GM12874 (cell line): ENCODE data around the gene RRP15.

ENCODE experiments used
- TF ChIP-seq, protein P1 (sequence below): IDR thresholded peaks from 2 replicates; pipeline ENCODE4 v1.5.1; 2011; ENCODE audit warnings: low read depth, mild to moderate bottlenecking, control low read depth, low read length, moderate library complexity; ENCODE audit not compliant: insufficient read depth

Gene RRP15

DNA sequence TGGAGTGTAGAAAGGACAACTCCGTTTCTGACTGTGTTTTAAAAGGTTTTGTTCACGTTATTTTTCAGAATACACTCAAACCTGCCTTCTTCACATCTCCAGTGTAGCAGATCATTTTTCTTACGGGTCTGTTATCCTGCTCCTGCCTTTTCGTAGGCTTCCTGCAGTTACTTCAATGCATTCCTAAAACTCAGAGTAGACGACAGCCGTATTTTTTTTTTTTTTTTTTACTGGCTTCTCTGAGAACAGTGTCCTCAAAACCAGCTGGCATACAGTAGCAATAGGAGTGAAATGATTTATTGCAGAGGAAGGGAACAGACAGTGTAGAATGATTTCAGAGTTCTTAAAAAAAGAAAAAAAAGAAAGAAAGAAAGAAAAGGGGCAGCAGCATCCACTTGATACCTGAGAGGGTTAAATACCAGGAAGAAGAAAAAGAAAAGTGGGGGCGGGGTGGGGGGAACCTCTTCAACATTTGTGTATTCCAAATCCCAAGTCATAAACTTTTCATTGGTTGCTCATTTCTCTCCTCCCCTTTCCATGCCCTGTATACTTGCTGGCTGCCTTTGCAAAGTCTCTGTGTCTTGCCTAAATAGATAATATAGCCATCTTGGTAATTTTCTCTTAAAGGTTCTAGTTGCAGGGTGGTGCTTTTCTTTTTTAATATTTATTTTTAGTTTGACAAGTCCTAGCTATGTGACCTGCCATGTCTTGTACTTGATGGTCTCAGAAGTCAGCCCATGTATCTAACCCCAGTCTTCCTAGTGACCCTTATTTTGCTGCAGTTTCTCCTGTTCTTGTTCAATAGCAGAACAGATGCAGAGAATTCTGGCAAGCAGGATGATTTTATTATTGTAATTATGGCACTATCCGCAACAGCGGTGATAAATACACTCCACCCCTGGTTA, 62.9 kb downstream of the RRP15 start:
- TF ChIP-seq, protein P1, sequence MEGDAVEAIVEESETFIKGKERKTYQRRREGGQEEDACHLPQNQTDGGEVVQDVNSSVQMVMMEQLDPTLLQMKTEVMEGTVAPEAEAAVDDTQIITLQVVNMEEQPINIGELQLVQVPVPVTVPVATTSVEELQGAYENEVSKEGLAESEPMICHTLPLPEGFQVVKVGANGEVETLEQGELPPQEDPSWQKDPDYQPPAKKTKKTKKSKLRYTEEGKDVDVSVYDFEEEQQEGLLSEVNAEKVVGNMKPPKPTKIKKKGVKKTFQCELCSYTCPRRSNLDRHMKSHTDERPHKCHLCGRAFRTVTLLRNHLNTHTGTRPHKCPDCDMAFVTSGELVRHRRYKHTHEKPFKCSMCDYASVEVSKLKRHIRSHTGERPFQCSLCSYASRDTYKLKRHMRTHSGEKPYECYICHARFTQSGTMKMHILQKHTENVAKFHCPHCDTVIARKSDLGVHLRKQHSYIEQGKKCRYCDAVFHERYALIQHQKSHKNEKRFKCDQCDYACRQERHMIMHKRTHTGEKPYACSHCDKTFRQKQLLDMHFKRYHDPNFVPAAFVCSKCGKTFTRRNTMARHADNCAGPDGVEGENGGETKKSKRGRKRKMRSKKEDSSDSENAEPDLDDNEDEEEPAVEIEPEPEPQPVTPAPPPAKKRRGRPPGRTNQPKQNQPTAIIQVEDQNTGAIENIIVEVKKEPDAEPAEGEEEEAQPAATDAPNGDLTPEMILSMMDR: no peak

DNA sequence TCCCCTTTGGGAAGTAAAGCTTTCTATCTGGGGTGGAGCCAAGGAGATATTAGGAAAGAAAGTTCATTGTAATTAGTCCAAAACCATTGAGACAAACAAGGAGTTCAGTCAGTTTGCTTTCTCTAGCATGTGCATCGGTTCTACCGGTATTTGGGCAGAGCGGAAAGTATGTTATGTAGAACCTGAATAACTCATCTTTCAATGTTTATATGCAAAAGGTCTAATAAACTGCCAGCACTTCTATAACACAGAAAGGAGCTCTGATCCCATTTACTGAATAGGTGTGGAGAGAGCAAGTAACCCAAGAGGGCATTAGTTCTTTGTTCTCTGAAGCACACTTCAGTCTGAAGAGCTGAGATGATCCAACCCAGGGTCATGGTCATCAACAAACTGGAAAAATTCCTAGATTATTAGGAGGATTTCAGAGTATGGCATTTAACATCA, 63.6 kb downstream of the RRP15 start:
- TF ChIP-seq, protein P1: no peak

DNA sequence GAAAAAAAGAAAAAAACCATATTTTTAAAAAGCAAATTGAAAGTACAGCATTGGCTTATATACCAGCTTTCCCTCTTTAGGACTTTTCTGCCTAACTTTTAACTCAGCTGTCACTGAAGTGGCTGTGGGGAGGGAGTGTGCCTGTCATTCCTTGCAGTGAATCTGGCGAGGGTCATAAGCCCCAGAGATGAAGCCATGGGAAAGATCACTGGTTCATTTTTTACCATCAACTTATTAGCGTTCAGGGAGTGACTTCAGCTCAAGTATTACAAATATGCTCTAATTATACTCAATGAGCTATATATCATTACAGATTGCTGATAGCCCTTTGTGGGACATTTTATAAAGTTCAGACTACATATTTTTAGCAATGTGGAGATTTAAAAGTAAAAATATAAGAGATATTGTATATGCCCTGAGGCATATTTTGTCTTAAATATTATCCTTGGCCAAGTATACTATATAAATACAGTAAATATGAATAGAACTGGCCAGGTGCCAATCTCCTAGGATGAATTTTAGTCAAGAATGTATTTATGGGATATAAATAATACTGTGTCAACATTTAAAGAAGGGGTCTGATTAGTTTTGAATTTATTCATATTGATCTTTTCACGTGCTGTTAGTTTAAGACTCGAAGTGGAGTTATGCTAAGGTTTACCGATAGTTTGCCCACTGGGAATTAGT, 64.4 kb downstream of the RRP15 start:
- TF ChIP-seq, protein P1: no peak

DNA sequence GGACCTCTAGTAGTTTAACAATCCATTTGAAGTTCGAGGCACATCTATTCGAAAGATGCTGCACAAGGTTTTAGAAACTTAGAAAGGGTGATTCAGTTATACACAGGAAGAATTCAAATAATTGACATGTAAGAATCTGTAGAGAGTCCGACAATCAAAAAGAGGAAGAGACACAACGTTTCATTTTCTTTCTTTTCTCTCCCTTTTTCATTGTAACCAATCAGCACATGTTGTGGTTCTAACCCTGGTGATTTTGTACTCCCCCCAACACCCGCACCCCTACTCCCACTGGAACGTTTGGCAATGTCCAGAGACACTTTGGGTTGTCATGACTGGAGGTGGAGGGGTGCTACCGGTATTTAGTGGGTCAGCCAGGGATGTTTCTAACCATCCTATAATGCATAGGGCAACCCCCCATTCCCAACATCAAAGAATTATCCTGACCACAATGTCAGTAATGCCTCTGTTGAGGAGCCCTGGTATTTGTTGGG, 65.0 kb downstream of the RRP15 start:
- TF ChIP-seq, protein P1: no peak

DNA sequence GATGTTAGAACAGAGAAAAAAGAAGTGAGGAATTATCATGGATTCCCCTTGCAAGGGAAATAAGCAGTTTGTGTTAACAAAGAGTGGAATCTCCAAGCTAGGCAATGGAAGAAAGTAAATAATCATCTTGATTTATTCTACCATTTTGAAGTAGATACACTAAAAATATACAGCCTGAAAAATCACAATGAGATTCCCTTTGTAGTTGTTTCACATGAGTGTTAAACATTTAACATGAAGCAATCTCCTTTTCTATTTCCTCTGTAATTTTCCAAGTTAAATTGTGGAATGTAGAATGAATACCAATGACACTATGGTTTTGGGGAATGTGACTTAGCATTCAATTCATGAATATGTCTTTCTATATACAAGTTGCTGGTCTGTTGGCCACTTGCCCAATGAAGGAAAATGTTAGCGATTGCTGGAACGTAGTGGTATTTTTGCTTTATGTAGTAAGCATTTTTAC, 65.7 kb downstream of the RRP15 start:
- TF ChIP-seq, protein P1: no peak

DNA sequence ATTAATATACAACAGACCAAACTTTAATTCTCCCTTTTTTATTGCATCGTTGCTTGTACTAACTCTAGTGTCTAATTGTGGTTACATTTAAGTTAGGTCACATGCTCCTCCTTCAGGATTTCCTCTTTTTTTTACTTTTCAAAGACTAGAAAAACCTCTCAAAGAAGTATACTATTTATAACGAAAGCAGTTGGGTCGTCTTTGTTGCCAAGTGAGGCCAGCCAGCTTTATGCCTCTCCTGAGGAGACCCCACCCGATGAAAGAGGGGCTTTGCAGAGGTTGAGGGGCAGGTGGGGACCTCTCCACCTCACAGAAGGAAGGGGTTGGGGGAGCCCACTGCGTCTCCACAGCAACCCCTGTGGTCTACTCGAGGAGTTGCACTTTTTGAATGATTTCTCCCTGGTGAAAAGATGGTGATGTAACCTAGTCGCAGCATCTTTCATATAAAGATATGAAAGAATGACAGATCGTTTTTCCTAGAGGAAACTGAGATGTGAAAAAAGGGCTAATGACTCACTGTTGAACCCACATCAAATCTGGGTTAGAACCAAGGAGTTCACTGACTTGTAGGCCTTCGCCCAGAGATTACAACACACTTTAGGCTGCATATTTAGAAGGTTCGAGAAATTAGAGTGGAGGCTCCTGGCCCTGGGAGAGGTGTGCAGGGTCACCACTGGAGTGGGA, 66.4 kb downstream of the RRP15 start:
- TF ChIP-seq, protein P1: peak; percentile 50

DNA sequence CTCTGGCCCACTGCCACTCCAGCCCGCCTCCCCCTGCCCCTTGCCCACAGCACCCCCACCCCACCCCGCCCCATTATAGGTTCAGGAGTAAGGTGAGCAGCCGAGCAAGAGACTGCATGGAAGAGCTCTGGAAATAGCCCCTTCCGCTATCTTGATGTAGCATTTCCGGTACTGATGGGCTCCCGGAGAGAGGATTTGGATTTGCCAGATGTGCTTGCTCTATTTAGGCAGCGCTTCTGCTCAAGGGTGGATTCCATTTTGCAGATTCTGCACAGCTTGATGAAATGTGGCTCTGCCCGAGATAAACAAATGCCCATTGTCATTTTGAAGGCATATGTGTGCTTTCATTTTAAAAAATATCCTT, 67.0 kb downstream of the RRP15 start:
- TF ChIP-seq, protein P1: no peak
